Hepatocyte (in vitro differentiated cells): ENCODE results near the gene TAS2R1.

Source experiments
- EZH2phosphoT487 ChIP-seq: fragments of 200-600 bp; sonication (generic); IDR thresholded peaks from one replicate; pipeline ENCODE4 v1.6.1; 2018; ENCODE audit warnings: antibody characterized with exemption, mild to moderate bottlenecking, low read depth, moderate library complexity; ENCODE audit not compliant: unreplicated experiment, severe bottlenecking
- TF ChIP-seq, protein P1 (sequence below): fragments of 200-600 bp; sonication (generic); IDR thresholded peaks from 2 replicates; pipeline ENCODE4 v1.5.1; 2016; ENCODE audit warnings: antibody characterized with exemption, mild to moderate bottlenecking; ENCODE audit not compliant: poor library complexity

DNA sequence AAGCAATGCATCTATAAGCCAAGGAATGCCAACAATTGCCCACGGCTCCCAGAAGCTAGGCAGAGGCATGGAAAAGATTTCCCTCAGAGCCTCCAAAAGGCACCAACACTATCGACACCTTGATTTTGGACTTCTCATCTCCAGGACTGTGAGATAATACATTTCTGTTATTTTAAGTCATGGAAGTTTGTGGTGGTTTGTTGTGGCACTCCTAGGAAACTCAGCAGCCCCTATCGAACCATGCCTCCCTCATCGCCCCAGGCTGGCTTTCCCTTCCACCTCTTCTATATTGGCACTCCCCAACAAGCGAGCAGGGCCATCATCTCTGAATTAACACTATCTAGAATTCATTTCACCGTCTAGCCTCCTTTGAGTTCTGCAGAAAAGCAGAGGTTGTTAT, 33.7 kb upstream of the TAS2R1 start:
- TF ChIP-seq, protein P1, sequence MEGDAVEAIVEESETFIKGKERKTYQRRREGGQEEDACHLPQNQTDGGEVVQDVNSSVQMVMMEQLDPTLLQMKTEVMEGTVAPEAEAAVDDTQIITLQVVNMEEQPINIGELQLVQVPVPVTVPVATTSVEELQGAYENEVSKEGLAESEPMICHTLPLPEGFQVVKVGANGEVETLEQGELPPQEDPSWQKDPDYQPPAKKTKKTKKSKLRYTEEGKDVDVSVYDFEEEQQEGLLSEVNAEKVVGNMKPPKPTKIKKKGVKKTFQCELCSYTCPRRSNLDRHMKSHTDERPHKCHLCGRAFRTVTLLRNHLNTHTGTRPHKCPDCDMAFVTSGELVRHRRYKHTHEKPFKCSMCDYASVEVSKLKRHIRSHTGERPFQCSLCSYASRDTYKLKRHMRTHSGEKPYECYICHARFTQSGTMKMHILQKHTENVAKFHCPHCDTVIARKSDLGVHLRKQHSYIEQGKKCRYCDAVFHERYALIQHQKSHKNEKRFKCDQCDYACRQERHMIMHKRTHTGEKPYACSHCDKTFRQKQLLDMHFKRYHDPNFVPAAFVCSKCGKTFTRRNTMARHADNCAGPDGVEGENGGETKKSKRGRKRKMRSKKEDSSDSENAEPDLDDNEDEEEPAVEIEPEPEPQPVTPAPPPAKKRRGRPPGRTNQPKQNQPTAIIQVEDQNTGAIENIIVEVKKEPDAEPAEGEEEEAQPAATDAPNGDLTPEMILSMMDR, result no peak
- no peak for TF ChIP-seq EZH2phosphoT487
